Gastrocnemius medialis (tissue), 4 donors: ENCODE data around the gene ATP6V1A.

Source experiments
- POLR2A ChIP-seq, 2 donors: fragments of 450-650 bp; IDR thresholded peaks; one replicate each; pipeline ENCODE4 v1.6.1; 2017; ENCODE audit warnings: antibody characterized with exemption in 2 of 2, mild to moderate bottlenecking in 2 of 2, moderate library complexity in 2 of 2
- TF ChIP-seq, protein P1 (sequence below), 5 experiments: fragments of 450-650 bp in 3 of 5; fragments of 200-600 bp in 2 of 5; sonication (generic) in 2 of 5; IDR thresholded peaks in 4 of 5; conservative IDR thresholded peaks in 1 of 5; 1 replicate in 4 of 5; 2 replicates in 1 of 5; pipeline ENCODE4 v1.5.1; 2016 to 2019; ENCODE audit warnings: antibody characterized with exemption in 5 of 5, mild to moderate bottlenecking in 3 of 5, moderate library complexity in 3 of 5

DNA sequence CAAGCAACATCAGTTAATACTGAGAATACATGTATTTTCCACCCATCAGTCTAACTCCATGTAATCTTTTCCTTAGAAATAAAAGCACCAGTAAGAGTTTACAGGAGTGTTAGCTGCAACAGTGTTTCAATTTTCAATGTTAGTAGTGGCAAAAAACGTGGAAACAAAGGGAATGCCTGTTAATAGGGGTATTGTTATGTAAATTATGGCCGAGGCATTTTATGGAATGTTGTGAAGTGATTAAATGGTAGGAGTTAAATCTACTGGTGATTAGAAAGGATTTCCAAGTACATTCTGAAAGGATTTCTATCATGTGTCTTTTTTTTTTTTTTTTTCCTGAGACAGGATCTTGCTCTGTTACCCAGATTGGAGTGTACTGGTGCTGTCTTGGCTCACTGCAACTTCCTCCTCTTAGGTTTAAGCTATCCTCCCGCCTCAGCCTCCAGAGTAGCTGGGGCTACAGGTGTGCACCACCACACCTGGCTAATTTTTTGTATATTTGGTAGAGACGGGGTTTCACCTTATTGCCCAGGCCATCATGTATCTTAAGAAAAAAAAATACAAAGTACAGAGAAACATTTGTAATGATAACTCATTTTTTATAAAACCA lies 6.6 kb downstream of the ATP6V1A start:
- TF ChIP-seq, protein P1, sequence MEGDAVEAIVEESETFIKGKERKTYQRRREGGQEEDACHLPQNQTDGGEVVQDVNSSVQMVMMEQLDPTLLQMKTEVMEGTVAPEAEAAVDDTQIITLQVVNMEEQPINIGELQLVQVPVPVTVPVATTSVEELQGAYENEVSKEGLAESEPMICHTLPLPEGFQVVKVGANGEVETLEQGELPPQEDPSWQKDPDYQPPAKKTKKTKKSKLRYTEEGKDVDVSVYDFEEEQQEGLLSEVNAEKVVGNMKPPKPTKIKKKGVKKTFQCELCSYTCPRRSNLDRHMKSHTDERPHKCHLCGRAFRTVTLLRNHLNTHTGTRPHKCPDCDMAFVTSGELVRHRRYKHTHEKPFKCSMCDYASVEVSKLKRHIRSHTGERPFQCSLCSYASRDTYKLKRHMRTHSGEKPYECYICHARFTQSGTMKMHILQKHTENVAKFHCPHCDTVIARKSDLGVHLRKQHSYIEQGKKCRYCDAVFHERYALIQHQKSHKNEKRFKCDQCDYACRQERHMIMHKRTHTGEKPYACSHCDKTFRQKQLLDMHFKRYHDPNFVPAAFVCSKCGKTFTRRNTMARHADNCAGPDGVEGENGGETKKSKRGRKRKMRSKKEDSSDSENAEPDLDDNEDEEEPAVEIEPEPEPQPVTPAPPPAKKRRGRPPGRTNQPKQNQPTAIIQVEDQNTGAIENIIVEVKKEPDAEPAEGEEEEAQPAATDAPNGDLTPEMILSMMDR (IDR thresholded peaks at IDR 0.05 in 4 of 5, conservative IDR thresholded peaks at IDR 0.05 in 1 of 5) = no peak
- TF ChIP-seq POLR2A (IDR thresholded peaks at IDR 0.05) = no peak
